ENCODE measurements around the gene SUCO.
A peak's percentile ranks its signal among the peaks of the same experiment; 100 is the strongest.

Gene SUCO

DNA sequence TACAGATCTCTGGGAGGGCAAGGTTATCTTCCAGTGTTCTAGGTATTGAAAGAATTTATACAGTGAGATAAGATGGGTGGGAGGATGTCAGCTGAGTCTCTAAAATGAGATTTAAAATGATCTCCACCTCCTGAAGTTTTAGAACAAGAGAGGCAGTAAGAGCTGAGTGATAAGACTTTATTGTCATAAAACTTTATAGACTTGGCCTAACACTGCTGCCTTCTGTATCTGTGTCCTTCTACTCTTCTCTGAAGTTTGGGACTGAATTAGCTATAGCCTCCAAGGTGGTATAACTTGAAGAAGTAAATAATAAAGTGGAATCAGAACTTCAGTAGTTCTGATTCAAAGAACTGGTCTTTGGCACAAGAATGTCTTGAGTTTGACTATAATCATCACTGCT lies 48.3 kb downstream of the SUCO start:
- no peak for DNase-seq (ENCODE audit: low read depth, low spot score)
- H3K4me3 ChIP-seq (ENCODE audit: low read depth, low read length), result no peak overlapping the region
- TF ChIP-seq CTCF (IDR thresholded peaks at IDR 0.05; ENCODE audit: insufficient read depth, low read length, missing control alignments), result no peak
- ChIA-PET POLR2A (no interaction called here), CTCF (interaction anchor here (1.2 to 1.5 kb wide), 3 partner anchors 8 to 137 kb away, joined by 4 read pairs; partner anchors contain the start of gene PIGC)

GRCh38 chr1:172581779-172582178 lies 48.8 kb downstream of the SUCO start:
- no peak overlapping the region for H3K4me3 ChIP-seq (ENCODE audit: low read depth, low read length)
- DNase-seq (ENCODE audit: low read depth, low spot score), result peak; percentile 42
- CTCF ChIA-PET, result interaction anchor here (1.2 to 1.5 kb wide), 2 partner anchors 14 to 138 kb away, joined by 4 read pairs; partner anchors contain the start of gene PIGC
- POLR2A ChIA-PET, result interaction anchor here (0.6 kb wide), 1 partner anchor 1908 kb away, joined by 3 read pairs; no protein-coding TSS in a partner anchor
- TF ChIP-seq CTCF (IDR thresholded peaks at IDR 0.05; ENCODE audit: insufficient read depth, low read length, missing control alignments), result no peak

DNA sequence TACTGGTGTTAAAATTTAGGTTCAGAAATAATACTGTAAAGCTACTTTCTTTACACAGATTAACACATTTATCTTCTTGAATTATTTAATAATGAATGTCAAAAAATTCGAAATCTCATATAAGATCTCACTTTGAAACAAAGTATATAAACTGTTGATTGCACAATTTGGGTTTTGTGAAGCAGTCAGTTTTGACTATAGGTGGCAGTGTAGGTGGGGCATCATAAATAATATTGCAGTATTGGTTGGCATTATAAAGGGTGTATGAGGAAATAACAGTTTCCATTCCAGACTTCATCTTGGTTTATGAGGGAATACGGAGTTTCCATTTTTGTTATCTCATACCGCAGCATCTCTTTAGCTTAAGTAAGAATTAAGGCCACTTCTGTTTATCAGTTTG lies 49.9 kb downstream of the SUCO start:
- CTCF ChIA-PET, result interaction anchor here (0.9 kb wide), 1 partner anchor 45 kb away, joined by 3 read pairs; no protein-coding TSS in a partner anchor
- POLR2A ChIA-PET, result no interaction called here
- DNase-seq (ENCODE audit: low read depth, low spot score), result no peak
- no peak for TF ChIP-seq CTCF (IDR thresholded peaks at IDR 0.05; ENCODE audit: insufficient read depth, low read length, missing control alignments)
- no peak overlapping the region for H3K4me3 ChIP-seq (ENCODE audit: low read depth, low read length)

- CTCF ChIA-PET, result interaction anchor here (0.8 to 1.5 kb wide), 2 partner anchors 11 to 25 kb away, joined by 3 to 5 read pairs; no protein-coding TSS in a partner anchor
- POLR2A ChIA-PET, result no interaction called here
- TF ChIP-seq CTCF (IDR thresholded peaks at IDR 0.05; ENCODE audit: insufficient read depth, low read length, missing control alignments), result no peak
- no peak overlapping the region for H3K4me3 ChIP-seq (ENCODE audit: low read depth, low read length)
- peak; percentile 7 for DNase-seq (ENCODE audit: low read depth, low spot score)
Observed at GRCh38 chr1:172585348-172585747, 52.4 kb downstream of the SUCO start.

- DNase-seq (ENCODE audit: low read depth, low spot score), result no peak
- H3K4me3 ChIP-seq (ENCODE audit: low read depth, low read length), result no peak overlapping the region
- ChIA-PET CTCF (interaction anchor here (0.8 to 1.5 kb wide), 2 partner anchors 12 to 24 kb away, joined by 3 to 5 read pairs; no protein-coding TSS in a partner anchor), POLR2A (no interaction called here)
- TF ChIP-seq CTCF (IDR thresholded peaks at IDR 0.05; ENCODE audit: insufficient read depth, low read length, missing control alignments), result no peak
Observed at GRCh38 chr1:172585861-172586260, 52.9 kb downstream of the SUCO start.

- peak; percentile 38 for DNase-seq (ENCODE audit: low read depth, low spot score)
- TF ChIP-seq CTCF (IDR thresholded peaks at IDR 0.05; ENCODE audit: insufficient read depth, low read length, missing control alignments), result no peak
- H3K4me3 ChIP-seq (ENCODE audit: low read depth, low read length), result no peak overlapping the region
- POLR2A ChIA-PET, result no interaction called here
- CTCF ChIA-PET, result interaction anchor here (0.9 to 2.7 kb wide), 4 partner anchors 8 to 131 kb away, joined by 3 to 10 read pairs (median 4); no protein-coding TSS in a partner anchor
Observed at GRCh38 chr1:172588296-172589291, 55.6 kb downstream of the SUCO start.
